Smooth muscle cell of the brain vasculature (primary cell): ENCODE measurements around the gene C4orf17.

Experiments
- DNase-seq: peaks from one replicate; pipeline ENCODE4 v3.0.0-alpha.2; 2012; ENCODE audit warnings: low read depth, low spot score

The C4orf17 gene

DNA sequence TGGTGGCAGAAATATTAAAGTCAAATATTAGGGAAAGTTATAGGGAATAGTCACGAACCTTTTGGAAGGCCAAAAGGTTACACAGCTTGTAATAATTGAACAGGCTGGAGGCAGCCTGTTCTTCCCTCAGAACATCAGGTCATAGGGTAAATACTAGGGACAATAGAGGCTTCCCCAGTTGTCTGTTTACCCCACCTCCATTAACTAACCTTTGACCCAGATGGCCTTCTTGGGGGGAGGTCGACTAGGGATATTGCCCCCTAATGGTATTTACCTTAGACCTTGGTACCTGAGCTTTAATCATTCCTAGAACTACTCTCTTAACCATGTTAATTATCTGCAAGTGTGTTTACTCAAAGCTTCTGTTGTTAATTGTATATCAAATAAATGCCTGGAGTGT is 26.0 kb downstream of the C4orf17 start:
- no peak for DNase-seq

- DNase-seq = no peak
These were observed 26.9 kb downstream of the C4orf17 start for GRCh38 chr4:99537674-99538073.

DNA sequence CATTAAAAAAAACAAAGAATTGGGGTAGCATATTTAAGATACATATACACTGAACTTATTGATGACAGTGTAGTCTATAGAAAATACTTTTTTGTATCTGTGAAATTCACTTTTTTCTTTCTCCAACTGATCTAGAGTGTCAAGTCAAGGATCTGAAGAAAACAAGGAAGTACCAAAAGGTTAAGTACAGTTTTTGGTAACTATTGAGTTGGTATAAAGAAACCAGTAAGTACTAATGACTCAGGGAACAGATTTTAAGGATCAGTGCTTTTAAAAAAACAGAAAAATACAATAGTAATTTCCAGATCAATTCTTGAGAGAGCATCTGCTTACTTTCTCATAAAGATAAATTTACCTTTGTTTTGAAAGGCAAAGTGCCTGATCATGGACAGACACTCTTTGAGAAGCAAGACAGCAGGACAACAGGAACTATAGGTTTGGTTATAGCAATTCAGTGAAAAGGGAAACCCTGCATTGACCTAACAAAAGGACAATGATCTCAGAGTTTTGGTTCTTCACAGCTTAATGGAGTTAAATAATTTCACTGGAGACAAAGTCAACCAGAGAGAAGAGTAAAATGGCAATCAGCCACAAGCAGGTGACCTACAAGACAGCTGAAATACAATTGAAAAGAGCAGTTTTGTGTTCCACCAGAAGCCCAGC is 29.6 kb downstream of the C4orf17 start:
- DNase-seq = no peak

DNA sequence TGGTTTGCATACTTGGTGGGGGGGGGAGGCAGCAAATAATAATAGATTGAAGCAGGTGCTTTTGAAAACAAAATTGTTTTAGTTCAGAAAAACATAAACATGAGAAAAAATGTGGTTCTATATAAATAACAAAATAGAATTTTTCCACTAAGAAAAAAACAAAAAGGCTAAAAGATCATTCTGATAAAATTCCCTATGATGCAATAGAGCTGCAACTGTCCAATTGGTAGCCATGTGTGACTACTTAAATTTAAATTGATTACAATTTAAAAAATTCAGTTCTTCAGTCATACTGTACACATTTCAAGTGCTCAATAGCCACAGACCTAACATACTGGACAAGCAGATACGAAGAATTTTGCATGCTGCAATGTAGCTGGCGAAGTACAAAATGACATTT is 42.1 kb downstream of the C4orf17 start:
- DNase-seq = no peak

DNA sequence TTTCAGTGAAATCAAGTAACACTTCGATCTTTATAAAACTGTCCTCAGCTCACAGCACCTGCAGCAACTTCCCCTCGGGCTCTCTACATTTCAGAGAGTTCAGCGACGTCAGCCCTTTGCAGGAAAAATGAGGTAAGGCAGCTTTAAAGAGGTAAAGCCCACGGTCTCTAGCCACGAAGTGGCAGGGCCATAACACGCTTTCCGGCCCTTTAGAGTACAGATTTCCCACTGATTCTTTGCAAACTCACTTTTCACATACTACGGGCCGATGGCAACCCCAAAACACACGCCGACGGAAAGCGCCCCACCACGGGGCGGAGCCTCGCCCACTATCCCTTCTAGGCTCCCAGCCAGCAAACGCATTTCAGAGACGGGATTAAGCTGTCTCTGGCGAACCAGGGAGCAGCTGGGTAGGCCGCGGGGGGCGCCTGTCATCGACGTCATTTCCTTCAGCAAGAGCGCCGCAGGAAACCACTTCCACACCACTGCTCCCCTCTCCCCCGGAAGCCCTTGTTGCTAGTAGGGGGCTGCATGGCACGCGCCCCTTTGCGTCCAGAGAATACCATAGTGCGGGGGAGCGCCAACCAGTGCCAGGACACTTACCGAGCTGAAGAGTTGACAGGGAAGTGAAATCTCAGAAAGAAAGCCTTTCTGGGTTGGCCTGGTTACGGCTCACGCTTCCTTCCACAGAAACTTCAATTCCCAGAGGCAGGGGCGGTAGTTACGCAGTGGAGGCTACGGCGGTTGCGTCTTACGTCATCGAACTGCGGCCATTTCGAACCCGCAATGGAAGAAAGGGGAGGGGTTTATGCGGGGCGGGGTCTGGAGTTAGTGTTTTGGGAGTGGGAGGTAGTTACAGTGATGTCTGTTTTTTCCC is 52.7 kb downstream of the C4orf17 start, which contains the start of gene TRMT10A:
Gene TRMT10A (minus strand): TSS at position 730 of the 877 bp plus-strand sequence. CDS start 4,701 bp downstream, outside the sequence.
- peak; percentile 96 for DNase-seq

- DNase-seq = no peak
These were observed 54.1 kb downstream of the C4orf17 start for GRCh38 chr4:99564921-99565320.

- no peak for DNase-seq
These were observed 61.1 kb downstream of the C4orf17 start for GRCh38 chr4:99571883-99572282.

- DNase-seq = no peak
These were observed 61.9 kb downstream of the C4orf17 start for GRCh38 chr4:99572527-99573240.

- DNase-seq = no peak
These were observed 63.0 kb downstream of the C4orf17 start for GRCh38 chr4:99573735-99574368.

- no peak for DNase-seq
These were observed 63.9 kb downstream of the C4orf17 start, which contains the start of gene MTTP for GRCh38 chr4:99574530-99575324. MTTP (plus strand) TSS chr4:99574824; CDS start chr4:99574910, 86 bp downstream.

- DNase-seq = no peak
These were observed 67.9 kb downstream of the C4orf17 start for GRCh38 chr4:99578714-99579113.

GRCh38 chr4:99585516-99585915 is 74.7 kb downstream of the C4orf17 start:
- DNase-seq = no peak

- no peak for DNase-seq
These were observed 75.5 kb downstream of the C4orf17 start for GRCh38 chr4:99586322-99586721.

DNA sequence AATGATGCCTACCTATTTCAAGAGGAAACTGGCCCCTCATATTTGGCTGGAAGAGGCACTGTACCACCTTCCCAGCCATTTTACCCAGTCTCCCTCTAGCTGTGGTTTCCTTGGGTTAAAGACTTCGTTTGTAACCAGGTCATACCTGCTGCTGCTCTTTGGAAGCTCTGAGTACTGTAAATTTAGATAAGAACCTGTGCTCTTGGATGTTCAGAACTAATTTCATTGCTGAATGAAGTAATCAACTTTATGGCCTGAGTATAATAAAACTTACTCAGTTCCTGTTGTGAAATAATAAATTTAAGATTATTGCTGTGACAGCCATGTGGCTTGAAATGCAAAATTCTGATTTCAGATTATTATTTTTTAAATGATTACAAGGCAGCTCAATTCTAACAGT is 76.0 kb downstream of the C4orf17 start:
- no peak for DNase-seq

DNA sequence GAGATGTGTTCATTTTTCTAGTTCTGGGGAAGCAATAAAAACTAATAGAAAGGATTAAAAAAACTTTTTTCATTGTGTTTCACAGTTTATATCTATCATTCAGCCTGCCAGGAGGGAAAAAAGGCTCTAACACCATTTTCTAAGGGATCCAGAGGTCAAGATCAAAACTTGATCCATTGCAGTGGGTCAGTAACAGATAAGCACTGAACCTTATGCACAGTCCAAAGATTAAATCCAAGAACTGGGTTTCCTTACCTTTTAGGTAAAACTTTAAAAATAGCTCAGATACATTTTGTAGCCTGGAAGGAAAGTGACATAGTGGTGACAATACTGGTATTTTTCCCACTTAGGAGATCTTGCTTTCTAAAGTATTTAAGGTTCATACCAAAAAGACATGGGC is 76.5 kb downstream of the C4orf17 start:
- no peak for DNase-seq

DNA sequence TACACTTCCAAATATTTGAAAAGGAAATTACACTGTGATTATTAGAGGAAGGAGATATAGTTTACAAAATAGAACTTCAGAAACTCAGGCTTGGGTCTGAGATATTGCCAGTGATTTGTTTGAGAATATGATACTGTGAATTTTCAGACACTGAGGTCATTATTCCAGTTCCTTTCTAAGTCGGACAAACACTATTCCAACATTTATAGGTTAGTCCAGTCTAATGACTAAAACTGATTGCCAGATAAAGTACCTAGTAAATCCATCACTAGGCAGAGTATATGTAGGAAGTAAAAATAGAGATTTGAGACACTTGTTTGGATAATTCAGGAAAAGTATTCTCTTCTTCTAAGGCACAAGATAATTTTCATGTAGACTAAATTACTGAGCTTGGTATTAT is 77.0 kb downstream of the C4orf17 start:
- no peak for DNase-seq

- no peak for DNase-seq
These were observed 80.9 kb downstream of the C4orf17 start for GRCh38 chr4:99591757-99592156.
